IPS-18a (cell line): ENCODE measurements around the gene EMSY.

Experiments
- H3K27ac ChIP-seq: one replicate; pipeline ENCODE4 v1.5.1; 2013; ENCODE audit warnings: low read length
- H3K27me3 ChIP-seq: one replicate; pipeline ENCODE4 v1.6.1; 2013; ENCODE audit warnings: mild to moderate bottlenecking, low read length; ENCODE audit not compliant: control insufficient read depth, insufficient read depth
- H3K36me3 ChIP-seq: one replicate; pipeline ENCODE4 v1.6.1; 2013; ENCODE audit warnings: low read depth, low read length; ENCODE audit not compliant: control insufficient read depth
- H3K4me1 ChIP-seq: one replicate; pipeline ENCODE4 v1.6.1; 2013; ENCODE audit warnings: low read depth, low read length; ENCODE audit not compliant: control insufficient read depth
- H3K4me3 ChIP-seq: one replicate; pipeline ENCODE4 v1.5.1; 2013; ENCODE audit warnings: low read length
- H3K9ac ChIP-seq: one replicate; pipeline ENCODE4 v1.6.1; 2013; ENCODE audit warnings: mild to moderate bottlenecking, low read length, moderate library complexity
- H3K9me3 ChIP-seq: one replicate; pipeline ENCODE4 v1.6.1; 2013; ENCODE audit warnings: low read depth, low read length; ENCODE audit not compliant: control insufficient read depth

Gene EMSY

DNA sequence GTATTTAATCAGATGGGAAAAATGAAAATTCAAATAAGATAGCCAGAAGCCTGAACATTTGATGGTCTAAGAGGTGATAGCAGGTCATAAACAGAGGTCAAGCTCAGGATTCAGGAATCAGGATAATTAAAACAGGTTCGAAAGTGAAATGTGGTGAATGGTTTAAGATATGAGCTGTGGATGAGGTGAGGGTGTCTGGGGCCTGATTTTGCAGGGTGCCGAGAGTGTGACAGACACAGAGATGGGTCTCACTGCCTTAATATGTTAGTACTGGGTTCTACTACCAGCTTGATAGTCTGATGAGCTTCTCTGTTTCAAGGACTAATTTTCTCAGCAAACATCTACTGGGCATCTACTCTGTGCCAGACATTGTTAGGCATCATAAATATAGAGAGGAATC is 19.9 kb upstream of the EMSY start:
- Histone ChIP-seq H3K9me3 (no peaks in the 10 kb centered on the region), H3K9ac (no peak overlapping the region), H3K4me3 (no peak overlapping the region), H3K27me3 (no peaks in the 10 kb centered on the region), H3K4me1 (no peaks in the 10 kb centered on the region), H3K36me3 (no peaks in the 10 kb centered on the region), H3K27ac (no peak overlapping the region)

DNA sequence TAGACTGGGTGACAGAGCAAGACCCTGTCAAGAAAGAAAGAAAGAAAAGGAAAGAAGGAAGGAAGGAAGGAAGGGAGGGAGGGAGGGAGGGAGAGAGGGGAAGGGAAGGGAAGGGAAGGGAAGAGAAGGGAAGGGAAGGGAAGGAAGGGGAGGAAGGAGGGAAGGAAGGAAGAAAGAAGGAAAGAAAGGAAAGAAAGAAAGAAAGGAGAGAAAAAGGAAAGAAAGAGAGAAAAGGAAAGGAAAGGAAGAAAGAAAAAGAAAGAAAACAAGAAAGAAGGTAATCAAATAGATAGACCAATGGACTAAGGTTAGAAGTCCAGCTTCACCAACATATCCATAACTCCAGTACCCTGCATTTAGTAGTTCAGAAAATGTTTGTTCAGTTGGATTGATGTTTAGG is 18.2 kb upstream of the EMSY start:
- Histone ChIP-seq H3K4me3 (no peak overlapping the region), H3K36me3 (no peaks in the 10 kb centered on the region), H3K27ac (no peak overlapping the region), H3K9me3 (no peaks in the 10 kb centered on the region), H3K27me3 (no peaks in the 10 kb centered on the region), H3K4me1 (no peaks in the 10 kb centered on the region), H3K9ac (no peak overlapping the region)

DNA sequence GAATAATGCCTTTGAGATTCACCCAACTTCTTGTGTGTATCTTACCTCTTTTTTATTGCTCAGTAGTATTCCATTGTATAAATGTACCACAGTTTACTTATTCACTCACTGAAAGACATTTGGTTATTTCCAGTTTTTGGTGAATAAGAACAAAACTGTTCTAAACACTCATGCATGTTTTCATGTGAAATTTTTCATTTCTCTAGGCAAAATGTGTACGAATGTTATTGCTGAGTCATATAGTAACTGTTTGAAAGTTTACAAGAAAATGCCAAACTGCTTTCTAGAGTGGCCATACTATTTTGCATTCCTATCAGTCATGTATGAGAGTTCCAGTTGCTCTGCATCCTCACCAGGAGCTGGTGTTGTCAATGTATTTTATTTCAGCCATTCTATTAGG is 8.8 kb upstream of the EMSY start:
- Histone ChIP-seq H3K27ac (no peak overlapping the region), H3K27me3 (no peaks in the 10 kb centered on the region), H3K36me3 (no peaks in the 10 kb centered on the region), H3K9ac (no peak overlapping the region), H3K4me1 (no peaks in the 10 kb centered on the region), H3K9me3 (no peaks in the 10 kb centered on the region), H3K4me3 (no peak overlapping the region)

DNA sequence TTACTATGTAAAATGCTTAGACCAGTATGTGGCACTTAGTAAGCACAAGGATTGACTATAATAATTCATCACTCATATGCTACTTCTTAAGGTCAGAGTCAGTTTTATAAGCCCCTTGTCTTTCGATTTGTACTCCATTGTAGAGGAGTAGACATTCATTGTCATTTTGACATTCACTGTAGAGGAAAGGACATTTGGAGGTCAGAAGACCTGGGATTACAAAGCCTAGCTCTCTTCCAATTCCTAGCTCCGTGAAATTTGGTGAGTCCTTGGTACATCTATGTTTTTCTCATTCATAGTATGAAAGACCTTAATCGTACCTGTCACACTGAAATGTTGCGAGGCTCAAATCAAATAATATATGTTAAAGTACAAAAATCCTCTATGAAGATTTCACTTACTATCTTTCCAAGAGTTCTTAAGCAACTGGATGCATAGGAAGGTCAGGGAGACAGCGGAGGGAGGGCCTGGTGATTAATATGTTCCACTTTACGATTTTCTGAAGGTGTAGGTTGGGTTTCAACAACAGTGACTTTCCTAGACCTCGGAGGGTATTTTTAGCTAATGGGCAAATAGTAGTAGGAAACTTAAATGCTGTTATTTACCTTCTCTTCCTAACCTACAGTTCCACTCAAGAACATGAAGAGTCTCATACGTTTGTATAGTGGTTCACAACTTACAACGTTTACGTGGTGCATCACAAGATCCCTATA is 1.4 kb upstream of the EMSY start:
- Histone ChIP-seq H3K4me1 (peaks cover 27% of the 10 kb centered on the region), H3K9me3 (no peaks in the 10 kb centered on the region), H3K36me3 (peaks cover 6% of the 10 kb centered on the region), H3K27me3 (no peaks in the 10 kb centered on the region), H3K27ac (peak overlapping the region; percentile 98), H3K4me3 (peak overlapping the region; percentile 92), H3K9ac (peak overlapping the region; percentile 99)

DNA sequence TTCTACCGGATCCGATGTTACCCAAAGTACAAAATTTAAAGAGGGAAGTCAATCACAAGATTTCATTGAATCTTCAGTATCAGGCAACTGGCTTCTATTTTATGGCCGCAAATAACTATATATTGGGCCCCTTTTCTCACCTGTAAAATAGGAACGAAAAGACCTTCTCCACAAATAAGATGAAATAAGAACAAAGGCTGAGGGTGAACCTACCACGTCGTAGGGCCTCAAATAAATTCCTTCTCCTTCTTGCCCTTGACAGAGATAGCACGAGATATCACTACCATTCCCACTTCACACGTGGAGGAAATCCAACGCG is 794 bp upstream of the EMSY start:
- no peaks in the 10 kb centered on the region for H3K27me3 ChIP-seq
- no peaks in the 10 kb centered on the region for H3K9me3 ChIP-seq
- peaks cover 6% of the 10 kb centered on the region for H3K36me3 ChIP-seq
- peak overlapping the region; percentile 99 for H3K9ac ChIP-seq
- H3K27ac ChIP-seq: peak overlapping the region; percentile 98
- H3K4me3 ChIP-seq: peak overlapping the region; percentile 92
- H3K4me1 ChIP-seq: peaks cover 33% of the 10 kb centered on the region

DNA sequence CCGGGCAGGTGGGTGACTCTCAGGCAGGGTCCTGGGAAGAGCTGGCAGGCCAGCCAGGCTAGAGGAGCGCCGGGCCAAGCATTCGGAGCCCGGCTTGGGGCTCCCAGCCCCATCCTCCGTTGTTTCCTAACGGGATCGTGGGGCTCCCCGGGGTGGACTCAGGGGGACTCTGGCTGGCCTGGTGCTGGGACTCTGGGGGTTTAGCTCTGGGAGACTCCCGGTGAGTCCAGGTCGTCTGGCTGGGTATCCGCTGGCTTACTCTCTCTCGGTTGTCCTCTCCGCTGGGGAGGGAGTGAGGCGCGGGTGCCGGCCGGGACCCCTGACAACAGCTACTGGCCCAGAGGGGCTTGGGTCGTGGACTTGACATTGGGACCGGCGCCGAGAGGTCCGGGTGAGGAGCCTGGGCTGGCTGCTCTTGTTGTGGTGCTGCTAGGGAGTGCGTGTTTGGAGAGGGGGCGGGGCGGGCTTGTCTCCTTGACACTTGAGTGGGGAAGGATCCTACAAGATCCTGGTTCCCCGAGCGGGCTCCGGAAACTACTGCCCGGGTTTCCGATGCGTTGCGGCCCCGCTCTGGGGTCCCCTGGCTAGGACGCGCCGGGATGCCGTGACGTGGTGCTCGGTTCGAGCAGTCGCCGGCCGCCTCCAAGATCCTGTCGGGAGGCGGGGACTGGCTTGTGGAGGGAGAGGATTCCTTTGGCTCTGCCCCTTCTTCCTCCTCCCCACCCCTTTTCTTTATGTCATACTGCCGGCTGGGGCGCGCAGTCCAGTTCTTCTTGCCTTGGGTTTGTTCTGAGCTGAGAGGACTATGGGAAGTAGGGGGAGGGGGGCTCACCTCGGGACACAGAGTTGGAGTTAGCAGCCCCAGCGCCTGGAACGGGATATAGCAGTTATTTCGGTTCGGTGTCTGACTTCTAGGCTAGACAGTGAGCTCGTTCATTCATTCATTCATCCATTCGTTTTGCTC is 585 bp downstream of the EMSY start:
- Histone ChIP-seq H3K9me3 (no peaks in the 10 kb centered on the region), H3K9ac (peak overlapping the region; percentile 99), H3K36me3 (peaks cover 16% of the 10 kb centered on the region), H3K27ac (peak overlapping the region; percentile 98), H3K4me1 (peaks cover 45% of the 10 kb centered on the region), H3K4me3 (peak overlapping the region; percentile 92), H3K27me3 (no peaks in the 10 kb centered on the region)

DNA sequence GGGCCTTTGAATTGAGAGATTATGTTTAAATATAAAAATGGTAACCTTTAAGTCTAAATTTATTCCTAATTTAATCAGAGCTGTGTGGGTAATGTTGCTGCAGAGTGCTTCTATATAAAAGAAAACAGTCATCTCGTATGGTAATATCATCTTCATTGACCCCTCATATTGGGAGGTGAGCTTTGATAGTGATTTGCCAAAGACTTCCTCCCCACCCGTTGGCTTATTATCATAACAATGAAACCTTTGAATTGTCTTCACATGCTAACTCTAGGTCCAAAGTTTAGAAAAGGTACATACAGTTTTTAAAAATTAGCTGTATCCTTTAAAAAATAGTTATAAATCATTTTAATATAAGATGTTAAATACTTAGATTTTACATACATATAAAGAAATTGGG is 3.7 kb downstream of the EMSY start:
- peaks cover 61% of the 10 kb centered on the region for H3K4me1 ChIP-seq
- no peaks in the 10 kb centered on the region for H3K9me3 ChIP-seq
- peak overlapping the region; percentile 83 for H3K27ac ChIP-seq
- H3K27me3 ChIP-seq: no peaks in the 10 kb centered on the region
- peak overlapping the region; percentile 42 for H3K9ac ChIP-seq
- peak overlapping the region; percentile 37 for H3K4me3 ChIP-seq
- peaks cover 37% of the 10 kb centered on the region for H3K36me3 ChIP-seq

DNA sequence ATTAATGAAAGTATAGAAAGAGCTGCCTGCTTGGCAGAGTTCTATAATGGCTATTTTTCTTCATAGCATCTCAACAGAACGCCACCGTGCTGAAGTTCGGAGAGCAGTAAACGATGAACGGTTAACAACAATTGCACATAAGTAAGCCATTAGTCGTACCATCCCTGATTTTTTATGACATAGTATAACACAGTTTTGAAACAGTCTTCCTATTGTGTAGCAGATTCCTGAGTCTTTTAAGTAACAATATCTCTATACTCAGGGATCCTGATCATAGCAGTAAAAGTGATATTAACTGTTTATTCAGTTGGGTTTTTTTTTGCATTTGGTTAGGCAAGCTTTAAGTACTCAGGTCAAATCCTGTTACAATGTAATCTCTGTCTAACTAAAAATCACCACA is 8.4 kb downstream of the EMSY start:
- Histone ChIP-seq H3K9ac (no peak overlapping the region), H3K9me3 (no peaks in the 10 kb centered on the region), H3K27me3 (no peaks in the 10 kb centered on the region), H3K27ac (peak overlapping the region; percentile 62), H3K4me1 (peaks cover 81% of the 10 kb centered on the region), H3K4me3 (no peak overlapping the region), H3K36me3 (peaks cover 31% of the 10 kb centered on the region)

DNA sequence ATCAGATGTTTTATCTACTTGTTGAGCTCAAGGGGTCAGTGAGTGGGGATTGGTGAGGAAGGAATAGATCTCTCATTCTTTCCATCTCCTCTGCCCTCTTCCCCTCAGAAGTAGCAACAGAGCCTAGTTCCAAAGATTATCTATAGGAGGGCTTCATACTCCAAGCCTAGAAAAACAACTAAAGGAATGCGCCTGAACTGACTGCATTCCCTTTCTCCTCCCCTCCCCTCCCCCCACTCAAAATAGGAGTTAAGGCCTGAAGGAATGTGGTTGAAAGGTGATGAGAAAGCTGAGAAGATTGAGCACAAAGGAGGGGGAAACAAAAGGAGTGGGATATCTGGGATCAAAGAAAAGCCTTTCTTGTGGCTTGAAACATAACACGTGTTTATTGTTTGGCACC is 10.5 kb downstream of the EMSY start:
- H3K27ac ChIP-seq: peak overlapping the region; percentile 91
- no peaks in the 10 kb centered on the region for H3K27me3 ChIP-seq
- peaks cover 38% of the 10 kb centered on the region for H3K36me3 ChIP-seq
- H3K9me3 ChIP-seq: no peaks in the 10 kb centered on the region
- peaks cover 76% of the 10 kb centered on the region for H3K4me1 ChIP-seq
- peak overlapping the region; percentile 48 for H3K4me3 ChIP-seq
- peak overlapping the region; percentile 68 for H3K9ac ChIP-seq

DNA sequence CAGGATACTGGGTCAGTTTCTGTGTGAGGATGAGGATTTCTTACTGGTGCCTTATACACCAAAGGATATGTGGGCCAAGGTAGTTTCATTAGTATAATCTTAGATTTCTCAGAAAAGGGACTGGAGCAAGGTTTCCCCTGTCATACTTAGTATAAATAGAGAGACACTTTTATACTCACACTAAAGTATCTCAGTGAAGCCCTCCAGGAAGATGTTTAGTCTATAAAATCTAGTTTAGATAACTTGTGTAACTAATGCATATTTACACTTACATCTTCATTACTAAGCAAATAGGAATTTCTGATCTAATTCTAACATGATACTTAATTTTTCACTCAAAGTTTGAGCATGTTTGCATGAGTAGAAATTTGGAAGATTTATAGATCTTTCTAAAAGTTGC is 11.1 kb downstream of the EMSY start:
- Histone ChIP-seq H3K4me3 (peak overlapping the region; percentile 41), H3K27me3 (no peaks in the 10 kb centered on the region), H3K9ac (peak overlapping the region; percentile 53), H3K36me3 (peaks cover 32% of the 10 kb centered on the region), H3K27ac (peak overlapping the region; percentile 91), H3K4me1 (peaks cover 76% of the 10 kb centered on the region), H3K9me3 (no peaks in the 10 kb centered on the region)

DNA sequence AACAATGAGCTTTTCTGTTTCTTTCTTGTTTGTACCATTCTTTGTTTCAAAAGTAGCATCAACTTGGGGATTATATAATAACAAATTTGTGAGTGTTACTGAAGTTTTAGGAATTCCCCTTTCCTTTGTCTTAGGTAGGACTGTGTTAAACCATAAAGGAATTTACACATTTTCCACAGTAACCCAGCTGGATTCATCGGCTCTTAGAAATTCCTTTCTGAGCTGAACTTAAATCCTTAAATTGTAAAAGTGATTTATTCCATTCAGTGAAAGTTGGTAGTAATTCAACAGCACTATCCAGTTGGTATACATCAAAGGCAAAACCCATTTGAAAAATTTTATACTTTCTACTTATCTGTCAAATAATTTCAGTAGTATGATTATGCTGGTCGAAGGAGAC is 11.8 kb downstream of the EMSY start:
- H3K36me3 ChIP-seq: peaks cover 28% of the 10 kb centered on the region
- peaks cover 73% of the 10 kb centered on the region for H3K4me1 ChIP-seq
- H3K4me3 ChIP-seq: peak overlapping the region; percentile 41
- peak overlapping the region; percentile 91 for H3K27ac ChIP-seq
- no peaks in the 10 kb centered on the region for H3K9me3 ChIP-seq
- H3K9ac ChIP-seq: peak overlapping the region; percentile 53
- no peaks in the 10 kb centered on the region for H3K27me3 ChIP-seq
